Ascending aorta (tissue), 2 donors: ENCODE results near the gene IL1F10. TPM values are rescaled to one million over a fixed set of nuclear protein-coding genes. Genes with fewer than 3 reads are reported as not detected.

Source experiments
- DNase-seq, 2 donors: peaks; one replicate each; pipeline ENCODE4 v3.0.0-alpha.2; 2019; ENCODE audit warnings: low spot score in 2 of 2
- H3K27ac ChIP-seq, 2 donors: fragments of 200-600 bp; sonication (generic); one replicate each; pipeline ENCODE4 v1.5.1; 2016 to 2017; ENCODE audit warnings: mild to moderate bottlenecking in 1 of 2
- H3K27me3 ChIP-seq: fragments of 200-600 bp; sonication (generic); one replicate; pipeline ENCODE4 v1.5.1; 2017
- H3K36me3 ChIP-seq, 2 donors: fragments of 200-600 bp; sonication (generic); one replicate each; pipeline ENCODE4 v1.5.1; 2016
- H3K4me1 ChIP-seq, 2 donors: fragments of 200-600 bp; sonication (generic); one replicate each; pipeline ENCODE4 v1.5.1; 2016 to 2017; ENCODE audit warnings: mild to moderate bottlenecking in 1 of 2
- H3K4me3 ChIP-seq, 2 donors: fragments of 200-600 bp; sonication (generic); one replicate each; pipeline ENCODE4 v1.5.1; 2016 to 2017; ENCODE audit warnings: mild to moderate bottlenecking in 1 of 2
- H3K9me3 ChIP-seq, 2 donors: fragments of 200-600 bp; sonication (generic); one replicate each; pipeline ENCODE4 v1.5.1; 2016
- CTCF ChIP-seq, 3 experiments: fragments of 200-600 bp in 2 of 3; fragments of 450-650 bp in 1 of 3; sonication (generic) in 2 of 3; IDR thresholded peaks; one replicate each; pipeline ENCODE4 v1.5.1; 2016 to 2019; ENCODE audit warnings: antibody characterized with exemption in 3 of 3, mild to moderate bottlenecking in 1 of 3, moderate library complexity in 1 of 3
- intact Hi-C: fragments of 100-400 bp; cut with DNase I; formaldehyde crosslinking; loops from one replicate; pipeline ENCODE4 v1.15.1; 2023
- total RNA-seq: library from RNA; depleted of rRNA; stranded (reverse); fragments of >200 nt; gene quantifications from one replicate; pipeline ENCODE4 v1.1.0, GENCODE V29; 2016

The IL1F10 gene
- total RNA-seq, 1 donor from 2014 or later = not detected

- intact Hi-C loops = no loop called here
- H3K4me1 ChIP-seq = no peaks in the 10 kb centered on the region
- no peak within 1 kb of the TSS for H3K27ac ChIP-seq
- TF ChIP-seq CTCF (IDR thresholded peaks at IDR 0.05) = no peak
- no peak for DNase-seq
- H3K9me3 ChIP-seq = no peaks in the 10 kb centered on the region
- no peak within 1 kb of the TSS for H3K4me3 ChIP-seq
- no peaks in the 10 kb centered on the region for H3K36me3 ChIP-seq
- H3K27me3 ChIP-seq = no peaks in the 10 kb centered on the region
Observed at GRCh38 chr2:113052396-113052917, 15.3 kb upstream of the IL1F10 start, which contains the start of gene IL36B. IL36B (minus strand) TSS chr2:113052867.

- Histone ChIP-seq H3K4me3 (no peak overlapping the region), H3K27ac (no peak overlapping the region), H3K36me3 (no peaks in the 10 kb centered on the region), H3K27me3 (no peaks in the 10 kb centered on the region), H3K4me1 (no peaks in the 10 kb centered on the region), H3K9me3 (no peaks in the 10 kb centered on the region)
- no peak for DNase-seq
- intact Hi-C loops = no loop called here
- TF ChIP-seq CTCF (IDR thresholded peaks at IDR 0.05) = no peak
Observed at GRCh38 chr2:113053666-113054065, 14.1 kb upstream of the IL1F10 start.

- Histone ChIP-seq H3K27ac (no peak overlapping the region), H3K27me3 (no peaks in the 10 kb centered on the region), H3K36me3 (no peaks in the 10 kb centered on the region), H3K9me3 (no peaks in the 10 kb centered on the region), H3K4me3 (no peak overlapping the region), H3K4me1 (no peaks in the 10 kb centered on the region)
- DNase-seq = no peak
- no peak for TF ChIP-seq CTCF (IDR thresholded peaks at IDR 0.05)
- intact Hi-C loops = no loop called here
Observed at GRCh38 chr2:113054066-113054465, 13.7 kb upstream of the IL1F10 start.

GRCh38 chr2:113056521-113056920 lies 11.2 kb upstream of the IL1F10 start:
- Histone ChIP-seq H3K9me3 (no peaks in the 10 kb centered on the region), H3K4me1 (no peaks in the 10 kb centered on the region), H3K36me3 (no peaks in the 10 kb centered on the region), H3K4me3 (no peak overlapping the region), H3K27me3 (no peaks in the 10 kb centered on the region), H3K27ac (no peak overlapping the region)
- DNase-seq = no peak
- TF ChIP-seq CTCF (IDR thresholded peaks at IDR 0.05) = no peak
- intact Hi-C loops = no loop called here

- Histone ChIP-seq H3K4me1 (no peaks in the 10 kb centered on the region), H3K27me3 (no peaks in the 10 kb centered on the region), H3K27ac (no peak overlapping the region), H3K4me3 (no peak overlapping the region), H3K9me3 (no peaks in the 10 kb centered on the region), H3K36me3 (no peaks in the 10 kb centered on the region)
- intact Hi-C loops = no loop called here
- no peak for TF ChIP-seq CTCF (IDR thresholded peaks at IDR 0.05)
- no peak for DNase-seq
Observed at GRCh38 chr2:113057117-113057516, 10.7 kb upstream of the IL1F10 start.
